ENCODE data around the gene TMEM179.

Gene TMEM179

DNA sequence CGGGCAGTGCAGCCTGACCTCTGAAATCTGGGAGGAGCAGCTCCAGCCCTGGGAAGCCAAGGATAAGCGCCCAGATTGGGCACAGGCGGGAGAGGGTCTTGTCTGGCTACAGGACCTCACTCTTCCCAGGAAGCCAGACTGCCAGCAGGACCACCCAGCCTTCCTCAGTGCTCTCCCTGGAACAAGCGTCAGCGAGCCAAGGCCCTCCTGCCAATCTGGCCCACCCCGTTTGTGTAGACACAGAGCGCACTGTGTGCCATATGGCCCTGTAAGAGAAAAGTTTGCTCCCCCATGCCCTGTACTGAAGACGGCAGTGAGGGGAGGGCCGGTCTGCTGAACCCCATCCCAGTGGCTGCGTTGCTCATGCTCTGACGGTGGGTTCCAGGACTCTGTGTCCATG is 26.3 kb downstream of the TMEM179 start:
- DNase-seq (ENCODE audit: low read depth): no peak
- TF ChIP-seq, protein P1, sequence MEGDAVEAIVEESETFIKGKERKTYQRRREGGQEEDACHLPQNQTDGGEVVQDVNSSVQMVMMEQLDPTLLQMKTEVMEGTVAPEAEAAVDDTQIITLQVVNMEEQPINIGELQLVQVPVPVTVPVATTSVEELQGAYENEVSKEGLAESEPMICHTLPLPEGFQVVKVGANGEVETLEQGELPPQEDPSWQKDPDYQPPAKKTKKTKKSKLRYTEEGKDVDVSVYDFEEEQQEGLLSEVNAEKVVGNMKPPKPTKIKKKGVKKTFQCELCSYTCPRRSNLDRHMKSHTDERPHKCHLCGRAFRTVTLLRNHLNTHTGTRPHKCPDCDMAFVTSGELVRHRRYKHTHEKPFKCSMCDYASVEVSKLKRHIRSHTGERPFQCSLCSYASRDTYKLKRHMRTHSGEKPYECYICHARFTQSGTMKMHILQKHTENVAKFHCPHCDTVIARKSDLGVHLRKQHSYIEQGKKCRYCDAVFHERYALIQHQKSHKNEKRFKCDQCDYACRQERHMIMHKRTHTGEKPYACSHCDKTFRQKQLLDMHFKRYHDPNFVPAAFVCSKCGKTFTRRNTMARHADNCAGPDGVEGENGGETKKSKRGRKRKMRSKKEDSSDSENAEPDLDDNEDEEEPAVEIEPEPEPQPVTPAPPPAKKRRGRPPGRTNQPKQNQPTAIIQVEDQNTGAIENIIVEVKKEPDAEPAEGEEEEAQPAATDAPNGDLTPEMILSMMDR (IDR thresholded peaks at IDR 0.05; ENCODE audit: low read depth, low read length, missing control alignments): no peak
- in situ Hi-C loops (cut with HindIII; ENCODE audit: low sequenced_read_pairs): no loop called here
- no peak overlapping the region for H3K4me3 ChIP-seq (ENCODE audit: low read depth, low read length)

DNA sequence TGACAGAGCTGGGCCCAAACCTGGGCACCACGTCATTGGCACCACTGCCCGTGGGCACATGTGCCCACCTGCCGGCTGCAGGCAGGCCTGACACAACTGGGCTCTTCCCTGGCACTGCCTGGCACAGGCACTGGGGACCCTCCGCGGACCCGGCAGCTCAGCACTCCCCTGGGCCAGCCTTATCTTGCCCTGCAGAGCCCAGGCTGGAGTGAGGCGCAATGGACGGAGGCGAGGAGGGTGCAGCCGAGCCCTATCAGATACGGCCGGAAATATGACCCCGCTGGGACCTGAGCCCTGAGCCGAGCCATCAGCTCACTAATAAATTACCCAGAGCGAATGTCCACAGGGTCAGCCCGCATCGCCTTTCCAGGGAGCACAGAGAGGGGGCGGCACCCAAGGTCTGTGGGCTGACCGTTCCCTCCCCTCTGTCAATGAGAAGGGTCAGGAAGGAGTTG is 26.7 kb downstream of the TMEM179 start:
- TF ChIP-seq, protein P1 (IDR thresholded peaks at IDR 0.05; ENCODE audit: low read depth, low read length, missing control alignments): no peak
- DNase-seq (ENCODE audit: low read depth): no peak
- H3K4me3 ChIP-seq (ENCODE audit: low read depth, low read length): no peak overlapping the region
- in situ Hi-C loops (cut with HindIII; ENCODE audit: low sequenced_read_pairs): no loop called here

DNA sequence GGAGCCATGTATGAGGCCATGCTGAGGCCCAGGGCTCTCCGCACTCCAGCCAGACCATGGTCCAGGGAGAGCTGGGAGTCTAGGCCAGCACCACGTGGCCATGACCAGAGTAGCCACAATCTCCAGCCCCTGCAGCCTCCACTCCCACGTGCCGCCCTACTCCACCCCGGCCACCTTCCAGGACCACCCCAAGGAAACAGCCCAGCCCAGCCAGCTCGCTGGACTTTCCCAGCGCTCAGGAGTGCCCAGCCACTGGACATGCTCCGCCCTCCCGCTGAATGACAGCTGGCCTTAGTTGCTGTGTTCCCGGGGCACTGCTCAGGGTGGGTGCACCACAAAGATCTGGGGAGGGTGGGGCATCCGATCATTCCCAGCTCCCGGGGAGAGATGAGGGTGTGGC is 27.1 kb downstream of the TMEM179 start:
- in situ Hi-C loops (cut with HindIII; ENCODE audit: low sequenced_read_pairs): no loop called here
- no peak for DNase-seq (ENCODE audit: low read depth)
- TF ChIP-seq, protein P1 (IDR thresholded peaks at IDR 0.05; ENCODE audit: low read depth, low read length, missing control alignments): no peak
- no peak overlapping the region for H3K4me3 ChIP-seq (ENCODE audit: low read depth, low read length)

DNA sequence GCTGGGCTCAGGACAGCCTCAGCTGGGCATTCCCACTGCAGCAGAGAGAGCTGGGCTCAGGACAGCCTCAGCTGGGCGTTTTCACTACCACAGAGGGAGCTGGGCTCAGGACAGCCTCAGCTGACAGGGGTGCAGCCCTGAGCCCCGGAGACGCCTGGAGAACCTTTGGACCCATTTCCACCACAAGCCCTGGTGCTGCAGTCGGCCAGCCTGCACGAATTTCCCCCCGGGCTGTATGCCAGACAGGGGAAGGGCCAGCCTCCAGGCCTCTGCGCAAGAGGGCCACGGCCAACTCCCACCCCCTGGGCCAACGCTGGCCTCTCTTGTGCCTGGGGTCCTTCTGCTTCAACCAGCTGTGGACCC is 27.6 kb downstream of the TMEM179 start:
- TF ChIP-seq, protein P1 (IDR thresholded peaks at IDR 0.05; ENCODE audit: low read depth, low read length, missing control alignments): no peak
- no peak for DNase-seq (ENCODE audit: low read depth)
- H3K4me3 ChIP-seq (ENCODE audit: low read depth, low read length): no peak overlapping the region
- in situ Hi-C loops (cut with HindIII; ENCODE audit: low sequenced_read_pairs): no loop called here

GRCh38 chr14:104576232-104576969 is 28.2 kb downstream of the TMEM179 start:
- H3K4me3 ChIP-seq (ENCODE audit: low read depth, low read length): no peak overlapping the region
- in situ Hi-C loops (cut with HindIII; ENCODE audit: low sequenced_read_pairs): no loop called here
- TF ChIP-seq, protein P1 (IDR thresholded peaks at IDR 0.05; ENCODE audit: low read depth, low read length, missing control alignments): no peak
- DNase-seq (ENCODE audit: low read depth): no peak

- in situ Hi-C loops (cut with HindIII; ENCODE audit: low sequenced_read_pairs): no loop called here
- no peak overlapping the region for H3K4me3 ChIP-seq (ENCODE audit: low read depth, low read length)
- TF ChIP-seq, protein P1 (IDR thresholded peaks at IDR 0.05; ENCODE audit: low read depth, low read length, missing control alignments): no peak
- no peak for DNase-seq (ENCODE audit: low read depth)
Observed at GRCh38 chr14:104574978-104575583, 29.5 kb downstream of the TMEM179 start.
